22Rv1 (cell line): Measurements from ENCODE around the gene TUBB4B.

Experiments
- ZFX ChIP-seq: fragments of 450-650 bp; IDR thresholded peaks from 2 replicates; pipeline ENCODE4 v1.6.1; 2017; ENCODE audit warnings: antibody characterized with exemption, borderline replicate concordance
- TF ChIP-seq, protein P1 (sequence below): fragments of 450-650 bp; IDR thresholded peaks from 2 replicates; pipeline ENCODE4 v1.5.1; 2017; ENCODE audit warnings: mild to moderate bottlenecking

DNA sequence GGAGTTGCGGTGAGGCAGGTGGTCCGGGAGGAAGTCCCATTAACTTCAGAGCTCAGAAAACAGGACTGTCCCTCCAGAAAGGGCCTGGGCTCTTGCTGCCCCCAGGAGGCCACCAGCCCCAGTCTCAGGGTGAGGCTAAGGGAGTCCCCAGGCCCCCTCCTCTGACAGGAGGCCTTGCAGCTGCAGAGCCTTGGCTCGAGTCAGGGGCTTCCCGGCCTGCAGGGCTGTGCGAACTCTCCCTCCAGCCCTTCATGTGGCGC lies 6.8 kb downstream of the TUBB4B start:
- TF ChIP-seq, protein P1, sequence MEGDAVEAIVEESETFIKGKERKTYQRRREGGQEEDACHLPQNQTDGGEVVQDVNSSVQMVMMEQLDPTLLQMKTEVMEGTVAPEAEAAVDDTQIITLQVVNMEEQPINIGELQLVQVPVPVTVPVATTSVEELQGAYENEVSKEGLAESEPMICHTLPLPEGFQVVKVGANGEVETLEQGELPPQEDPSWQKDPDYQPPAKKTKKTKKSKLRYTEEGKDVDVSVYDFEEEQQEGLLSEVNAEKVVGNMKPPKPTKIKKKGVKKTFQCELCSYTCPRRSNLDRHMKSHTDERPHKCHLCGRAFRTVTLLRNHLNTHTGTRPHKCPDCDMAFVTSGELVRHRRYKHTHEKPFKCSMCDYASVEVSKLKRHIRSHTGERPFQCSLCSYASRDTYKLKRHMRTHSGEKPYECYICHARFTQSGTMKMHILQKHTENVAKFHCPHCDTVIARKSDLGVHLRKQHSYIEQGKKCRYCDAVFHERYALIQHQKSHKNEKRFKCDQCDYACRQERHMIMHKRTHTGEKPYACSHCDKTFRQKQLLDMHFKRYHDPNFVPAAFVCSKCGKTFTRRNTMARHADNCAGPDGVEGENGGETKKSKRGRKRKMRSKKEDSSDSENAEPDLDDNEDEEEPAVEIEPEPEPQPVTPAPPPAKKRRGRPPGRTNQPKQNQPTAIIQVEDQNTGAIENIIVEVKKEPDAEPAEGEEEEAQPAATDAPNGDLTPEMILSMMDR: no peak
- TF ChIP-seq ZFX: no peak
